ENCODE measurements around the gene EEPD1.

EEPD1 gene

GRCh38 chr7:36263095-36263484 lies 110.0 kb downstream of the EEPD1 start:
- no peak overlapping the region; the same call in 1 of the 2 replicates for H3K27ac ChIP-seq
- no peak for TF ChIP-seq CTCF (conservative IDR thresholded peaks at IDR 0.05)

- H3K27ac ChIP-seq, result no peak overlapping the region
- no peak for TF ChIP-seq CTCF (conservative IDR thresholded peaks at IDR 0.05)
Measured at GRCh38 chr7:36264123-36264801, 111.2 kb downstream of the EEPD1 start.

GRCh38 chr7:36264913-36265516 lies 112.0 kb downstream of the EEPD1 start:
- no peak for TF ChIP-seq CTCF (conservative IDR thresholded peaks at IDR 0.05)

GRCh38 chr7:36265680-36266079 lies 112.6 kb downstream of the EEPD1 start:
- no peak for TF ChIP-seq CTCF (conservative IDR thresholded peaks at IDR 0.05)
- H3K27ac ChIP-seq, result no peak overlapping the region; the same call in 1 of the 2 replicates

More at GRCh38 chr7:36264913-36265516, 112.0 kb downstream of the EEPD1 start:
- H3K27ac ChIP-seq, result no peak overlapping the region

- H3K27ac ChIP-seq, result no peak overlapping the region; the same call in 1 of the 2 replicates
- no peak for TF ChIP-seq CTCF (conservative IDR thresholded peaks at IDR 0.05)
Measured at GRCh38 chr7:36266190-36266589, 113.1 kb downstream of the EEPD1 start.

- no peak overlapping the region for H3K27ac ChIP-seq
- TF ChIP-seq CTCF (conservative IDR thresholded peaks at IDR 0.05), result no peak
Measured at GRCh38 chr7:36266683-36267082, 113.6 kb downstream of the EEPD1 start.

GRCh38 chr7:36272211-36272566 lies 119.1 kb downstream of the EEPD1 start:
- no peak for TF ChIP-seq CTCF (conservative IDR thresholded peaks at IDR 0.05)
- H3K27ac ChIP-seq, result no peak overlapping the region

Measured in VCaP (cell line).